Chondrocyte (in vitro differentiated cells): ENCODE data around the gene CD200R1L. TPM values are rescaled to one million over a fixed set of nuclear protein-coding genes. Genes with fewer than 3 reads are reported as not detected.

Experiments
- DNase-seq: peaks from one replicate; pipeline ENCODE4 v3.0.0; 2021; ENCODE audit warnings: mixed read lengths, low spot score
- H3K27ac Mint-ChIP-seq: one replicate; pipeline ENCODE4 v1.8.0; 2021; ENCODE audit warnings: mild to moderate bottlenecking, moderate library complexity, mixed read lengths; ENCODE audit not compliant: unreplicated experiment
- H3K27me3 Mint-ChIP-seq: 2 replicates; pipeline ENCODE4 v1.8.0; 2021; ENCODE audit warnings: low read depth, mixed read lengths
- H3K36me3 Mint-ChIP-seq: 2 replicates; pipeline ENCODE4 v1.8.0; 2021; ENCODE audit warnings: low read depth, mixed read lengths
- H3K4me1 Mint-ChIP-seq: 2 replicates; pipeline ENCODE4 v1.8.0; 2021; ENCODE audit warnings: low read depth, mild to moderate bottlenecking, mixed read lengths
- H3K4me3 Mint-ChIP-seq: one replicate; pipeline ENCODE4 v1.8.0; 2021; ENCODE audit warnings: mild to moderate bottlenecking, moderate library complexity, mixed read lengths; ENCODE audit not compliant: unreplicated experiment
- H3K9me3 Mint-ChIP-seq: 2 replicates; pipeline ENCODE4 v1.8.0; 2021; ENCODE audit warnings: low read depth, mixed read lengths
- total RNA-seq: library from RNA; stranded (reverse); gene quantifications from 3 replicates; pipeline ENCODE4 v1.2.1, GENCODE V29; 2021
- TF ChIP-seq, protein P1 (sequence below): fragments of 200-600 bp; sonication (generic); IDR thresholded peaks from 2 replicates; pipeline ENCODE4 v1.5.0; 2021; ENCODE audit warnings: antibody characterized with exemption, mild to moderate bottlenecking, moderate library complexity

CD200R1L gene
- total RNA-seq, 1 donor from 2014 or later: not detected

- no peak for DNase-seq
- H3K27ac Mint-ChIP-seq: no peak overlapping the region
- H3K27me3 Mint-ChIP-seq: no peaks in the 10 kb centered on the region
- H3K4me1 Mint-ChIP-seq: peaks cover 22% of the 10 kb centered on the region
- H3K4me3 Mint-ChIP-seq: no peak overlapping the region
- no peaks in the 10 kb centered on the region for H3K36me3 Mint-ChIP-seq
- H3K9me3 Mint-ChIP-seq: peaks cover 4% of the 10 kb centered on the region
- TF ChIP-seq, protein P1, sequence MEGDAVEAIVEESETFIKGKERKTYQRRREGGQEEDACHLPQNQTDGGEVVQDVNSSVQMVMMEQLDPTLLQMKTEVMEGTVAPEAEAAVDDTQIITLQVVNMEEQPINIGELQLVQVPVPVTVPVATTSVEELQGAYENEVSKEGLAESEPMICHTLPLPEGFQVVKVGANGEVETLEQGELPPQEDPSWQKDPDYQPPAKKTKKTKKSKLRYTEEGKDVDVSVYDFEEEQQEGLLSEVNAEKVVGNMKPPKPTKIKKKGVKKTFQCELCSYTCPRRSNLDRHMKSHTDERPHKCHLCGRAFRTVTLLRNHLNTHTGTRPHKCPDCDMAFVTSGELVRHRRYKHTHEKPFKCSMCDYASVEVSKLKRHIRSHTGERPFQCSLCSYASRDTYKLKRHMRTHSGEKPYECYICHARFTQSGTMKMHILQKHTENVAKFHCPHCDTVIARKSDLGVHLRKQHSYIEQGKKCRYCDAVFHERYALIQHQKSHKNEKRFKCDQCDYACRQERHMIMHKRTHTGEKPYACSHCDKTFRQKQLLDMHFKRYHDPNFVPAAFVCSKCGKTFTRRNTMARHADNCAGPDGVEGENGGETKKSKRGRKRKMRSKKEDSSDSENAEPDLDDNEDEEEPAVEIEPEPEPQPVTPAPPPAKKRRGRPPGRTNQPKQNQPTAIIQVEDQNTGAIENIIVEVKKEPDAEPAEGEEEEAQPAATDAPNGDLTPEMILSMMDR: no peak
Observed at GRCh38 chr3:112785321-112786001, 61.2 kb downstream of the CD200R1L start.

DNA sequence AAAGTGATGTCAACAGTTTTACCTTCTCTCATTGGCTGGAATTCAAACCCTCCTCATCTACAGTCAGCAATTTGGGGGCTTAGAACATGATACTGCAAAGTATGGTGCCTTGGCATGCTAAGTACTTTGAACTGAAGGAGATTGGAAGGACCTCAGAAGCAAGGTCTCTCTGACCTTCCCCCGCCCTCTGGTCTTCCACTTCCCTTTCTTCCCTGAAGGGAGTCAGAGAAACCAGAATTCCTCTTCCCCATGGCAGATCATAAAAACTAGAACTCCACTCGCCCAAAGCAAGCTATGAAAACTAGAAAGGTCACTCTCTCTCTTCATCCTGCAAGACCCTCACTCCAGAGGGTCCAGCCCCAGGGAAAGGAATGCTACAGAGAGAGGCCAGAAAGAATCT is 64.2 kb downstream of the CD200R1L start:
- TF ChIP-seq, protein P1: no peak
- no peaks in the 10 kb centered on the region for H3K9me3 Mint-ChIP-seq
- no peak for DNase-seq
- no peak overlapping the region for H3K27ac Mint-ChIP-seq
- H3K4me1 Mint-ChIP-seq: peaks cover 49% of the 10 kb centered on the region
- H3K27me3 Mint-ChIP-seq: no peaks in the 10 kb centered on the region
- H3K4me3 Mint-ChIP-seq: no peak overlapping the region
- H3K36me3 Mint-ChIP-seq: no peaks in the 10 kb centered on the region

DNA sequence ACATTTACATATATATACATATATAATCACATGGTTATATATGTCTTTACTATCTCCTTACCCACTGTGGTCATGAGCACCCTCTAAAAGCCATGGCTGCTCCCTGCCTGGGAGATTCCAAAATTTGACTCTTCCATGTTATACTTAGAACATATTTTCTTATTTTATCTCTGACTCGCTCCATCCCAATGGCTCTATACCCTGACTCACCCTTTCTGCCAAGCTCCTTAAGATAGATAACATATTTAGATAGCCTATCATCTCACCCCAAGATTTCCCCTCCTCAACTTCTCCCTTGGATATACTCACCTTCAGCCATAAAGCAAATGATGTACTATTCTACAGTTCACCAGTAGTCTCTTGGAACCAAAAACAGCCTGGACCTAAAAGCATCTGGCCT is 65.1 kb downstream of the CD200R1L start:
- H3K27me3 Mint-ChIP-seq: no peaks in the 10 kb centered on the region
- no peaks in the 10 kb centered on the region for H3K9me3 Mint-ChIP-seq
- no peak for DNase-seq
- H3K4me1 Mint-ChIP-seq: peaks cover 52% of the 10 kb centered on the region
- H3K36me3 Mint-ChIP-seq: no peaks in the 10 kb centered on the region
- TF ChIP-seq, protein P1: no peak
- H3K4me3 Mint-ChIP-seq: no peak overlapping the region
- no peak overlapping the region for H3K27ac Mint-ChIP-seq

DNA sequence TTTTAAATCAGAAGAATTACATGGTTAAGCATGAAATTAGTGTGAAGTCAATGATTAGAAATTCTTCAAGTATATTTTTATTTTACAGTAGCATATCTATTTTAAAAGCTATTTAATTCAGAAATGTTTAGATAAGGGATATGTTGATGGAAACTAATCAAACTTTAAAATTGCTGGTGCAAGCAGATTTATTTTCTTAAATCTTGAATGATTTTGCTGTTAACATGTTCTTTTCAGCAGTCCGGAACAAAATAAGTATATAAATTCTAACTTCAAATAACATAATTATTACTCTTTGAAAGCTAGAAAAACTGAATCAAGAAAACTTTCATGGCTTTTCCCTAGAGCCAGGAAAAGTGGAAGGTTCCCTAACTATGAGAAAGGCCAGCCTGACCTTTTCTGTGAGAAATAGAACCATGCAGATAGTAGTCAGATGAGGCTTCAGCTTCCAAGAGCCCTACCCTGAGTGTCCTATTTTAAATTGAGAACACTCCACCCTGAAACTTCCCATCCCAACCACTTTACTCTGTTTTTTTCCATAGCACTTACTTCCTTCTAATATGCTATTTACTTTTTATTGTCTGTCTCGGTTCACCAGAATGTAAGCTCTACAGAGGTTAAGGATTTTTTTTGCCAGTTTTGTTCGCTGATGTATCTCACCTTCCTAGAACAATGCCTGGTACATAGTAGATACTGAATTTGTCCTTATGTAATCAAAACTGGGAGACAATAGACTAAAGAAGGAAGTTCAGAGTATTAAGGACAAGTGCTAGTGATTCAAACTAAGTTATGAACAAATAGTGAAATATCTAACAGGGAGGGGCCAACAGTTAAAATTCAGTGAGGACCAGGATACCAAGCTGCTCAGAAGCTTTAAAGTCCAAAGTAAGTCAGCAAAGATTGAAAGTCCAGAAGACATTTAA is 66.8 kb downstream of the CD200R1L start:
- H3K36me3 Mint-ChIP-seq: no peaks in the 10 kb centered on the region
- peaks cover 57% of the 10 kb centered on the region for H3K4me1 Mint-ChIP-seq
- no peak overlapping the region for H3K4me3 Mint-ChIP-seq
- TF ChIP-seq, protein P1: no peak
- H3K9me3 Mint-ChIP-seq: no peaks in the 10 kb centered on the region
- DNase-seq: no peak
- no peaks in the 10 kb centered on the region for H3K27me3 Mint-ChIP-seq
- peak overlapping the region; percentile 49 for H3K27ac Mint-ChIP-seq

- Mint-ChIP-seq H3K4me1 (peaks cover 66% of the 10 kb centered on the region), H3K27ac (peak overlapping the region; percentile 82), H3K4me3 (peak overlapping the region; percentile 4)
Observed at GRCh38 chr3:112779011-112779410, 67.7 kb downstream of the CD200R1L start.

More at GRCh38 chr3:112779011-112779410, 67.7 kb downstream of the CD200R1L start:
- H3K36me3 Mint-ChIP-seq: no peaks in the 10 kb centered on the region
- TF ChIP-seq, protein P1: no peak
- H3K27me3 Mint-ChIP-seq: no peaks in the 10 kb centered on the region
- no peak for DNase-seq
- H3K9me3 Mint-ChIP-seq: no peaks in the 10 kb centered on the region
